Neural cell (in vitro differentiated cells): ENCODE results near the gene COL28A1.

Experiments used
- POLR2AphosphoS5 ChIP-seq: IDR thresholded peaks from 2 replicates; pipeline ENCODE4 v1.6.1; 2012
- RAD21 ChIP-seq: fragments of 450-650 bp; conservative IDR thresholded peaks from 2 replicates; pipeline ENCODE4 v1.6.1; 2014; ENCODE audit warnings: antibody characterized with exemption, mild to moderate bottlenecking, moderate library complexity
- SMC3 ChIP-seq: fragments of 450-650 bp; conservative IDR thresholded peaks from 2 replicates; pipeline ENCODE4 v1.6.1; 2014; ENCODE audit warnings: antibody characterized with exemption, mild to moderate bottlenecking, moderate library complexity; ENCODE audit not compliant: poor library complexity
- TAF1 ChIP-seq: IDR thresholded peaks from 2 replicates; pipeline ENCODE4 v1.6.1; 2012; ENCODE audit warnings: low read depth
- TF ChIP-seq, protein P1 (sequence below): fragments of 450-650 bp; IDR thresholded peaks from 2 replicates; pipeline ENCODE4 v1.5.1; 2014; ENCODE audit warnings: antibody characterized with exemption, mild to moderate bottlenecking, moderate library complexity; ENCODE audit not compliant: poor library complexity, severe bottlenecking
- TF ChIP-seq, protein P2 (sequence below): IDR thresholded peaks from 2 replicates; pipeline ENCODE4 v1.6.1; 2012; ENCODE audit warnings: borderline replicate concordance

DNA sequence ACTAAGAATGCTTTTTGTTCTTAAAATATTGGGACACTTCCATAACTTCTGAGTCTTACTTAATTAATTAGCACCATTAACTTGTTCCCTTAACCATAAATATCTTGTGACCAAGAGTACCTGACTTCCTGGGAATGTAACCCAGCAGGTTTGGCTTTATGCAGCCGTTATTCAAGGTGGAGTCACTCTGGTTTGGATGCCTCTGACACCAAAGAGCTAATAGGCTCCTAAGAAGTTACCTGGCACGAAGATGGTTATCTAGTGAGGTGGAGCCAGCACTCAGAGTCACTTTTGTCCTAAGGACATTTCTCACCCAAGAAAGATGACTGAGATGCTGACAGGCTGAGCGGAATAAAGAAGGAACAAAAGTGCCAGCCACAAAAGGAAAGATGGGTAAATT, 181.0 kb downstream of the COL28A1 start:
- TF ChIP-seq, protein P1, sequence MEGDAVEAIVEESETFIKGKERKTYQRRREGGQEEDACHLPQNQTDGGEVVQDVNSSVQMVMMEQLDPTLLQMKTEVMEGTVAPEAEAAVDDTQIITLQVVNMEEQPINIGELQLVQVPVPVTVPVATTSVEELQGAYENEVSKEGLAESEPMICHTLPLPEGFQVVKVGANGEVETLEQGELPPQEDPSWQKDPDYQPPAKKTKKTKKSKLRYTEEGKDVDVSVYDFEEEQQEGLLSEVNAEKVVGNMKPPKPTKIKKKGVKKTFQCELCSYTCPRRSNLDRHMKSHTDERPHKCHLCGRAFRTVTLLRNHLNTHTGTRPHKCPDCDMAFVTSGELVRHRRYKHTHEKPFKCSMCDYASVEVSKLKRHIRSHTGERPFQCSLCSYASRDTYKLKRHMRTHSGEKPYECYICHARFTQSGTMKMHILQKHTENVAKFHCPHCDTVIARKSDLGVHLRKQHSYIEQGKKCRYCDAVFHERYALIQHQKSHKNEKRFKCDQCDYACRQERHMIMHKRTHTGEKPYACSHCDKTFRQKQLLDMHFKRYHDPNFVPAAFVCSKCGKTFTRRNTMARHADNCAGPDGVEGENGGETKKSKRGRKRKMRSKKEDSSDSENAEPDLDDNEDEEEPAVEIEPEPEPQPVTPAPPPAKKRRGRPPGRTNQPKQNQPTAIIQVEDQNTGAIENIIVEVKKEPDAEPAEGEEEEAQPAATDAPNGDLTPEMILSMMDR, result no peak
- TF ChIP-seq, protein P2, sequence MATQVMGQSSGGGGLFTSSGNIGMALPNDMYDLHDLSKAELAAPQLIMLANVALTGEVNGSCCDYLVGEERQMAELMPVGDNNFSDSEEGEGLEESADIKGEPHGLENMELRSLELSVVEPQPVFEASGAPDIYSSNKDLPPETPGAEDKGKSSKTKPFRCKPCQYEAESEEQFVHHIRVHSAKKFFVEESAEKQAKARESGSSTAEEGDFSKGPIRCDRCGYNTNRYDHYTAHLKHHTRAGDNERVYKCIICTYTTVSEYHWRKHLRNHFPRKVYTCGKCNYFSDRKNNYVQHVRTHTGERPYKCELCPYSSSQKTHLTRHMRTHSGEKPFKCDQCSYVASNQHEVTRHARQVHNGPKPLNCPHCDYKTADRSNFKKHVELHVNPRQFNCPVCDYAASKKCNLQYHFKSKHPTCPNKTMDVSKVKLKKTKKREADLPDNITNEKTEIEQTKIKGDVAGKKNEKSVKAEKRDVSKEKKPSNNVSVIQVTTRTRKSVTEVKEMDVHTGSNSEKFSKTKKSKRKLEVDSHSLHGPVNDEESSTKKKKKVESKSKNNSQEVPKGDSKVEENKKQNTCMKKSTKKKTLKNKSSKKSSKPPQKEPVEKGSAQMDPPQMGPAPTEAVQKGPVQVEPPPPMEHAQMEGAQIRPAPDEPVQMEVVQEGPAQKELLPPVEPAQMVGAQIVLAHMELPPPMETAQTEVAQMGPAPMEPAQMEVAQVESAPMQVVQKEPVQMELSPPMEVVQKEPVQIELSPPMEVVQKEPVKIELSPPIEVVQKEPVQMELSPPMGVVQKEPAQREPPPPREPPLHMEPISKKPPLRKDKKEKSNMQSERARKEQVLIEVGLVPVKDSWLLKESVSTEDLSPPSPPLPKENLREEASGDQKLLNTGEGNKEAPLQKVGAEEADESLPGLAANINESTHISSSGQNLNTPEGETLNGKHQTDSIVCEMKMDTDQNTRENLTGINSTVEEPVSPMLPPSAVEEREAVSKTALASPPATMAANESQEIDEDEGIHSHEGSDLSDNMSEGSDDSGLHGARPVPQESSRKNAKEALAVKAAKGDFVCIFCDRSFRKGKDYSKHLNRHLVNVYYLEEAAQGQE, result no peak
- no peak for TF ChIP-seq RAD21
- TF ChIP-seq SMC3, result no peak
- TF ChIP-seq TAF1, result no peak
- no peak for TF ChIP-seq POLR2AphosphoS5
